ENCODE data around the gene SEPTIN5.

Gene SEPTIN5

DNA sequence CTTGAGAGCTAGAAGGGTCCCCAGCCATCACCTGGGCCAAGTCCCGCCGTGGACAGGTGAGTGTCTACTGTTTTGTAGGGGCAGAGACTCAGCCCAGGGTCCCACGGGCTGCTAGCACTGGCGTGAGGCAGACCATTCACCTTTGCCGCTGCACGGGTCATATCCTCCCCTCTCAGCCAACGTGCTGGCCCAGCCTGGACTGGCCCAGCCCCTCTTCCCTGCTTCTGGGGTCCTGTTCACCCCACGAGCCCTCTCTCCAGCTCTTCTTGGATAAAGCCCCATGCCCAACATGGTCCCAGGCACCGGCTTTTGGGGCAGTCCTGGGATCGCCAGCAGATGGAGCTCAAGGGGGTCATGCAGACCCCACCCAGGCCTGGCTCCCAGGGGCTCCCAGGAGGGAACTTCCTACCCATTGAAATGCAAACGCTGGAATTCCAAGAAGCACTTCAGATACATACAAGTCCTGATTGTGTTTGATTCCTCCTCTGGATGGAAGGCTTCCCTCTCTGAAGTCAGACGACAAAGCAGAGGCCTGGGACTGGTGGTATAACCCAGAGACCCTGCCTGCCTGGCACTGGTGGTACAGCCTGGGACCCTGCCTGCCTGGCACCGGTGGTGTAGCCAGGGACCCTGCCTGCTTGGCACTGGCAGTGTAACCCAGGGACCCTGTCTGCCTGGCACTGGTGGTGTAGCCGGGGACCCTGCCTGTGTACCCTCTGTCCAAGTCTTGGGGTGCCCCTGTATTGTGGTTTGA, 8.9 kb upstream of the SEPTIN5 start:
- no peak for DNase-seq (ENCODE audit: low read depth)

GRCh38 chr22:19706661-19707151, 7.6 kb upstream of the SEPTIN5 start:
- no peak for DNase-seq (ENCODE audit: low read depth)

GRCh38 chr22:19707347-19708290, 6.7 kb upstream of the SEPTIN5 start:
- DNase-seq (ENCODE audit: low read depth): no peak

- no peak for DNase-seq (ENCODE audit: low read depth)
Measured at GRCh38 chr22:19708321-19709011, 5.8 kb upstream of the SEPTIN5 start.

GRCh38 chr22:19709063-19709769, 5.1 kb upstream of the SEPTIN5 start:
- DNase-seq (ENCODE audit: low read depth): no peak

DNA sequence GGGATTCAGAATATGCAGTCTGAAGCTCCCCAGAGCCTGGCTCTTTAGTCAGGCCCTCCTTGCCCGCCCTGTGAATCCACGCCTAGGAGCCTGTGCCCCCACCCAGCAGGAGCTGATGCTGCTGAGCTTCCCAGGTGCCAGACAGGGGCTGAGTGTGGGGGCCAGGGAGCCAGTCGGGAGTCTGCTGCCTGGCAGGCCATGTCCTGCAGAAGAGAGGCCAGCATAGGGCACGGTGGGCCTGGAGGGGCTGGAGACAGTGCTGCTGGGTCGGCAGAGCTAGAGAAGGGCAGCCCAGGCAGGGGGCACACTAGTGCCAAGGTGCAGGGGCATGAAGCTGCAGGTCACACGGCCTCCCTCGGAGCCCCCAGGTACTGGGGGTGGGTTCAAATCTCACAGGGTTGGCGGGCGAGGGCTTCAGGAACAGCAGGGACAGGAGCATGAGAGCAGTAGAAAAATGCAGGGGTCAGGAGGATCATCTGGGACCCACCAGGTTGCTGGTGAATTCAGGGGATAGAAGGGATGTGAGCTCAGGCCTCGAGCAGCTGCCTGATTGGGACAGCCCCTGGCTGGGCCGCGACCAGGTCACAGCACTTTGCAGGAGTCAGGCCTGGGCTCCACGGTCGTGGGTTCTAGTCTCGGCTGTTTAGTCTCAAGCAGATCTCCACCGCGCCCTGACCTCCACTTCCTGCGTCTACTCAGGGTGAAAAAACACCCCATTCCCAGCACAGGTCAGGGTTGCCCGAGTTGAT, 4.1 kb upstream of the SEPTIN5 start:
- no peak for DNase-seq (ENCODE audit: low read depth)

GRCh38 chr22:19710769-19711106, 3.6 kb upstream of the SEPTIN5 start:
- DNase-seq (ENCODE audit: low read depth): no peak

- DNase-seq (ENCODE audit: low read depth): no peak
Measured at GRCh38 chr22:19713245-19713644, 1.1 kb upstream of the SEPTIN5 start.

DNA sequence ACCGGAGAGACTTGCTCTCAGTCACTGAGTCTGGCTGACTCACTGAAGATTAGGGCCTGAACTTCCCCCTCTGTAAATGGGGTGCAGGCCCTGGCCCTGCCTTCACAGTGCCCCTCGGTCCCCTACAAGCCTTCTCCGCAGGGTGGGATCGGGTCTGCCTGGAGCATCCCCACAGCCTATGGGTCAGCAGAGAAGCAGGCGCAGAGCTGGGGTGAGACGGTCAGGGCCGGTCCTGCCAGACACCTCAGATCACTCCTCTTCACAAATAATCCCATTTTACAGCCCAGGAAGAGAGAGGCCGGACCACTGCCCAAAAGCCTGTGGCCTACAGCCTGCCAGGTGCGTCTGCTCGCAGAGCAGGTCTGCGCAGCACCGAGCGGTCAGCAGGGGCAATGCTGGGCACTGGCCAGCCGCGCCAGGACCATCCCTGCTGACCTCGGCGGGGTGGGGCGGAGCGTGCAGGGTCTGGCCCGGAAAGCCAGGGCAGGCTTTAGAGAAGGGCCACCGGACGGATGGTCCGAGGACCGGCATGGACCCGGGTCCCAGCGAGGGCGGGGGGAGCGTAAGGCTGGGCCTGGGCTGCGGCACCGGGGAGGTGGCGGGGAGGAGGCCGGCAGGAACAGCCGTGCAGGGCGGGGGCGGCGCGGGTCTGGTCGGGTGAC, 522 bp upstream of the SEPTIN5 start:
- DNase-seq (ENCODE audit: low read depth): no peak

- no peak for DNase-seq (ENCODE audit: low read depth)
Measured at GRCh38 chr22:19715188-19715930, 1.1 kb downstream of the SEPTIN5 start.

DNA sequence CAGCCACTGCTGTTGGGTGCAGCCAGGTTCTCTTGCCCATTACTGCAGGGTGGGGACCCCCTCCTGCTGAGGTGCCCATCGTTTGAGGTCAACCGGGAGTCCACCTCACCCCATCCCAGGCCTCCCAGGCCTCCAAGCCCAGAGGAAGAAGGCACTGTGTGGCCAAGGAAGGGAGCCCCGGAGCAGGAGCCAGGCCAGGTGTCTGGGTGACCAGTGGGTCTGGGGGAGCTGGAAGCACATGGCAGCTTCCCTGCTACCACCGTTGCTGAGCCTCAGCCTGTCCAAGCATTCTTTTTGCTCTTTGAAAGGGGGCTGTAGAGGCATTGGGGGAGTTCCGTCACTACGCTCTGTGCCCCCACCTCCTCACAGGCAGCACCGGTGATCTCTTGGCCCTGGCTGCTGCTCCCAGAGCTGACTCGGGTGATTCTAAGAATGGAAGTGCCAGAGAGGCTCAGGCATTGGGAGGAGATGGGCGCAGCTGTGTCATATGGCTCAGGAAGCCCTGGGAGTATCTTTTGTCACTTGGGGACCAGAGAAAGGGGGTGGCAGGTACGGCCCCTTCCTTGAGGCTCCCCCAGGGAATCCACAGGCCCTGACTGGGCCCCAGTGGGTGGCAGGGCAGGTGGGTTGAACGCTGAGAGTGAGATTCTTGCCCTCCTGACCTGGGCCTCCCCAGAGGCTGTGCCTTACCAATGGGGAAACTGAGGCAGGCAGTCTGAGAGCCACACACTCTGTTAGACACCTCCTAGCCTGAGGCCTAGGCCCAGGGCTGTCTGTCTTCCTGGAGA, 1.9 kb downstream of the SEPTIN5 start:
- no peak for DNase-seq (ENCODE audit: low read depth)

GRCh38 chr22:19716829-19717105, 2.5 kb downstream of the SEPTIN5 start:
- no peak for DNase-seq (ENCODE audit: low read depth)

- no peak for DNase-seq (ENCODE audit: low read depth)
Measured at GRCh38 chr22:19717181-19717580, 2.9 kb downstream of the SEPTIN5 start.

- peak; percentile 56 for DNase-seq (ENCODE audit: low read depth)
Measured at GRCh38 chr22:19717691-19718455, 3.6 kb downstream of the SEPTIN5 start.

- DNase-seq (ENCODE audit: low read depth): no peak
Measured at GRCh38 chr22:19718456-19719049, 4.2 kb downstream of the SEPTIN5 start.

GRCh38 chr22:19719050-19719482, 4.8 kb downstream of the SEPTIN5 start:
- no peak for DNase-seq (ENCODE audit: low read depth)

- no peak for DNase-seq (ENCODE audit: low read depth)
Measured at GRCh38 chr22:19719488-19720021, 5.3 kb downstream of the SEPTIN5 start.

All from stimulated activated CD8-positive, alpha-beta memory T cell treated with anti-CD3 and anti-CD28 coated beads, Interleukin-15, amount 100 ng/mL, for 1 hour (primary cell).